HepG2 (cell line): ENCODE measurements around the gene RTEL1. TPM values are rescaled to one million over a fixed set of nuclear protein-coding genes. Genes with fewer than 3 reads are reported as not detected.

Experiments
- ATAC-seq: fragments of 200-7000 bp; cut with Tn5 transposase; 3 replicates; pipeline ENCODE4 v1.9.1; 2020; ENCODE audit warnings: mild to moderate bottlenecking, moderate library complexity
- BruUV-seq: library from RNA; stranded (reverse); fragments of 400-500 nt; replicated peaks from 2 replicates; lab custom pipeline; 2021; lab: Mats Ljungman, UMichigan
- CTCF ChIA-PET: fragments of 300-600 bp; formaldehyde crosslinking; extraction: SDS; loops from one replicate; lab custom pipeline; 2021; ENCODE audit warnings: low total read pairs, inconsistent platforms, low intra/inter-chr PET ratio; lab: Yijun Ruan, JAX
- POLR2A ChIA-PET: fragments of 350-600 bp; sonication (Branson Sonifier 250); formaldehyde crosslinking; loops from one replicate; lab custom pipeline; 2020; ENCODE audit warnings: antibody characterized with exemption, inconsistent platforms; lab: Yijun Ruan, JAX
- DNase-seq: peaks from one replicate; pipeline ENCODE4 v3.0.0-alpha.2; 2015; ENCODE audit warnings: low spot score
- FAIRE-seq: peaks from 3 replicates; lab custom pipeline; 2011; peaks lifted over from hg19 to GRCh38; lab: Jason Lieb, UNC
- H2AFZ ChIP-seq: one replicate; pipeline ENCODE4 v1.6.1; 2011; ENCODE audit warnings: low read length, inconsistent platforms
- H3K27ac ChIP-seq: fragments of 300-600 bp; 3 replicates; pipeline ENCODE4 v1.8.0; 2011; ENCODE audit warnings: mixed run types, mild to moderate bottlenecking, mixed read lengths, low read length, inconsistent platforms; ENCODE audit not compliant: insufficient read depth; ENCODE audit errors: extremely low read length
- H3K27me3 ChIP-seq, 2 experiments: fragments of 200-600 bp in 1 of 2; 2 replicates in 1 of 2; 3 replicates in 1 of 2; pipeline versions ENCODE4 v1.6.0 to v1.8.0; 2011; ENCODE audit warnings: low read length in 2 of 2, mild to moderate bottlenecking in 2 of 2, moderate library complexity in 2 of 2, inconsistent platforms in 1 of 2; ENCODE audit not compliant: insufficient read depth in 2 of 2, control insufficient read depth in 1 of 2
- H3K36me3 ChIP-seq, 2 experiments: fragments of 200-600 bp in 1 of 2; replicated peaks in 1 of 2; 2 replicates in 1 of 2; 3 replicates in 1 of 2; pipeline versions ENCODE4 v1.5.1 to v1.8.0; 2011; ENCODE audit warnings: low read length in 2 of 2, inconsistent platforms in 1 of 2; ENCODE audit not compliant: insufficient read depth in 2 of 2, control insufficient read depth in 1 of 2
- H3K4me1 ChIP-seq: 2 replicates; pipeline ENCODE4 v1.5.1; 2012; ENCODE audit warnings: low read length, inconsistent platforms; ENCODE audit not compliant: insufficient read depth
- H3K4me2 ChIP-seq: 2 replicates; pipeline ENCODE4 v1.6.0; 2011; ENCODE audit warnings: low read depth, low read length, inconsistent platforms
- H3K4me3 ChIP-seq, 3 experiments: fragments of 200-600 bp in 1 of 3; sonication (generic), shearing (Covaris generic) in 1 of 3; replicated peaks in 1 of 3; 2 replicates each; pipeline ENCODE4 v1.5.1; 2011 to 2016; ENCODE audit warnings: low read length in 3 of 3, inconsistent platforms in 2 of 3, low read depth in 2 of 3, mild to moderate bottlenecking in 2 of 3, control low read depth in 1 of 3, mixed read lengths in 1 of 3; ENCODE audit not compliant: insufficient read depth in 1 of 3
- H3K79me2 ChIP-seq: one replicate; pipeline ENCODE4 v1.6.1; 2011; ENCODE audit warnings: low read length, inconsistent platforms; ENCODE audit not compliant: insufficient read depth
- H3K9ac ChIP-seq: 2 replicates; pipeline ENCODE4 v1.6.0; 2011; ENCODE audit warnings: mild to moderate bottlenecking, low read depth, low read length, inconsistent platforms; ENCODE audit not compliant: insufficient read depth
- H3K9me3 ChIP-seq: 2 replicates; pipeline ENCODE4 v1.5.1; 2012; ENCODE audit warnings: mild to moderate bottlenecking, low read length
- H4K20me1 ChIP-seq: 2 replicates; pipeline ENCODE4 v1.6.0; 2011; ENCODE audit warnings: inconsistent platforms, mild to moderate bottlenecking, low read length, moderate library complexity; ENCODE audit not compliant: insufficient read depth
- CBX5 ChIP-seq: sonication (generic); formaldehyde crosslinking; IDR thresholded peaks from 2 replicates; pipeline ENCODE4 v1.4.0; 2020; ENCODE audit warnings: missing genetic modification reagents, borderline replicate concordance
- FOXO4 ChIP-seq: sonication (generic); formaldehyde crosslinking; conservative IDR thresholded peaks from 2 replicates; pipeline ENCODE4 v1.8.1; 2023; ENCODE audit warnings: missing genetic modification reagents
- HES4 ChIP-seq: sonication (generic); formaldehyde crosslinking; IDR thresholded peaks from 2 replicates; pipeline ENCODE4 v1.9.0; 2021; ENCODE audit warnings: mild to moderate bottlenecking, missing genetic modification reagents, borderline replicate concordance
- MAF1 ChIP-seq: sonication (generic); formaldehyde crosslinking; IDR thresholded peaks from 2 replicates; pipeline ENCODE4 v1.5.0; 2020; ENCODE audit warnings: missing genetic modification reagents, borderline replicate concordance
- ZFP36L1 ChIP-seq: sonication (generic); formaldehyde crosslinking; IDR thresholded peaks from 2 replicates; pipeline ENCODE4 v1.8.0; 2022; ENCODE audit warnings: mild to moderate bottlenecking, missing genetic modification reagents, moderate library complexity
- ZMYM3 ChIP-seq: sonication (generic); formaldehyde crosslinking; IDR thresholded peaks from 2 replicates; pipeline ENCODE4 v1.5.1; 2020; ENCODE audit warnings: mild to moderate bottlenecking, missing genetic modification reagents
- WGBS: methylation state at CpG from one replicate; pipeline ENCODE4 v1.1.6; 2017; ENCODE audit warnings: low lambda C conversion rate; 5-methylcytosine and 5-hydroxymethylcytosine counted together
- in situ Hi-C: cut with HindIII; loops from 2 replicates; pipeline ENCODE4 v1.10.0; 2017; ENCODE audit warnings: low pct_unique_long_range_greater_than_20kb; ENCODE audit not compliant: extremely low pct_ligation_motif_present
- intact Hi-C: fragments of 100-400 bp; cut with micrococcal nuclease; formaldehyde crosslinking; loops from one replicate; pipeline ENCODE4 v1.10.0; 2022; ENCODE audit not compliant: unreplicated experiment
- polyA plus RNA-seq, 8 experiments: library from polyadenylated mRNA; depleted of rRNA in 3 of 8; stranded (reverse) in 7 of 8; unstranded in 1 of 8; fragments of >200 nt; fragmentation: Illumina TruSeq in 4 of 8; extraction: Trizol in 4 of 8; gene quantifications; 2 replicates each; pipeline versions ENCODE4 v1.2.1 to v1.2.3, GENCODE V29; 2011 to 2016; ENCODE audit warnings: low read depth in 4 of 8, missing spikeins in 1 of 8, mixed read lengths in 1 of 8; ENCODE audit not compliant: insufficient read depth in 1 of 8
- total RNA-seq, 5 experiments: library from RNA; depleted of rRNA; stranded (reverse); fragments of >200 nt; fragmentation: Illumina TruSeq; extraction: Trizol; gene quantifications; 2 replicates each; pipeline ENCODE4 v1.2.3, GENCODE V29; 2016; ENCODE audit warnings: low read depth in 1 of 5
- TF ChIP-seq, protein P1 (sequence below): sonication (generic); formaldehyde crosslinking; IDR thresholded peaks from 2 replicates; pipeline ENCODE4 v1.4.0; 2020; ENCODE audit warnings: missing genetic modification reagents
- TF ChIP-seq, protein P2 (sequence below): sonication (generic); formaldehyde crosslinking; IDR thresholded peaks from 2 replicates; pipeline ENCODE4 v1.4.0; 2020; ENCODE audit warnings: mild to moderate bottlenecking, missing genetic modification reagents

RTEL1 gene
- total and polyA plus RNA-seq, 2 of the 13 experiments (the other 11 are each of a cell fraction or from before 2014, with no cell fraction given), result 21.8 to 36.4 TPM

- in situ Hi-C loops (no loop called here), intact Hi-C loops (no loop called here)
- DNase-seq, result no peak
- Histone ChIP-seq H3K27ac (no peak overlapping the region), H3K79me2 (peaks cover 9% of the 10 kb centered on the region), H3K27me3 (no peaks in the 10 kb centered on the region), H3K36me3 (peaks cover 41 to 68% of the 10 kb centered on the region in 2 experiments), H4K20me1 (no peaks in the 10 kb centered on the region), H3K9ac (no peak overlapping the region), H3K4me3 (no peak overlapping the region), H2AFZ (no peak overlapping the region), H3K9me3 (no peaks in the 10 kb centered on the region), H3K4me2 (no peak overlapping the region), H3K4me1 (peaks cover 15% of the 10 kb centered on the region)
- WGBS, result 97% methylated on average over 16 of the region's 22 CpGs
- CTCF ChIA-PET, result no interaction called here
- TF ChIP-seq, protein P1, sequence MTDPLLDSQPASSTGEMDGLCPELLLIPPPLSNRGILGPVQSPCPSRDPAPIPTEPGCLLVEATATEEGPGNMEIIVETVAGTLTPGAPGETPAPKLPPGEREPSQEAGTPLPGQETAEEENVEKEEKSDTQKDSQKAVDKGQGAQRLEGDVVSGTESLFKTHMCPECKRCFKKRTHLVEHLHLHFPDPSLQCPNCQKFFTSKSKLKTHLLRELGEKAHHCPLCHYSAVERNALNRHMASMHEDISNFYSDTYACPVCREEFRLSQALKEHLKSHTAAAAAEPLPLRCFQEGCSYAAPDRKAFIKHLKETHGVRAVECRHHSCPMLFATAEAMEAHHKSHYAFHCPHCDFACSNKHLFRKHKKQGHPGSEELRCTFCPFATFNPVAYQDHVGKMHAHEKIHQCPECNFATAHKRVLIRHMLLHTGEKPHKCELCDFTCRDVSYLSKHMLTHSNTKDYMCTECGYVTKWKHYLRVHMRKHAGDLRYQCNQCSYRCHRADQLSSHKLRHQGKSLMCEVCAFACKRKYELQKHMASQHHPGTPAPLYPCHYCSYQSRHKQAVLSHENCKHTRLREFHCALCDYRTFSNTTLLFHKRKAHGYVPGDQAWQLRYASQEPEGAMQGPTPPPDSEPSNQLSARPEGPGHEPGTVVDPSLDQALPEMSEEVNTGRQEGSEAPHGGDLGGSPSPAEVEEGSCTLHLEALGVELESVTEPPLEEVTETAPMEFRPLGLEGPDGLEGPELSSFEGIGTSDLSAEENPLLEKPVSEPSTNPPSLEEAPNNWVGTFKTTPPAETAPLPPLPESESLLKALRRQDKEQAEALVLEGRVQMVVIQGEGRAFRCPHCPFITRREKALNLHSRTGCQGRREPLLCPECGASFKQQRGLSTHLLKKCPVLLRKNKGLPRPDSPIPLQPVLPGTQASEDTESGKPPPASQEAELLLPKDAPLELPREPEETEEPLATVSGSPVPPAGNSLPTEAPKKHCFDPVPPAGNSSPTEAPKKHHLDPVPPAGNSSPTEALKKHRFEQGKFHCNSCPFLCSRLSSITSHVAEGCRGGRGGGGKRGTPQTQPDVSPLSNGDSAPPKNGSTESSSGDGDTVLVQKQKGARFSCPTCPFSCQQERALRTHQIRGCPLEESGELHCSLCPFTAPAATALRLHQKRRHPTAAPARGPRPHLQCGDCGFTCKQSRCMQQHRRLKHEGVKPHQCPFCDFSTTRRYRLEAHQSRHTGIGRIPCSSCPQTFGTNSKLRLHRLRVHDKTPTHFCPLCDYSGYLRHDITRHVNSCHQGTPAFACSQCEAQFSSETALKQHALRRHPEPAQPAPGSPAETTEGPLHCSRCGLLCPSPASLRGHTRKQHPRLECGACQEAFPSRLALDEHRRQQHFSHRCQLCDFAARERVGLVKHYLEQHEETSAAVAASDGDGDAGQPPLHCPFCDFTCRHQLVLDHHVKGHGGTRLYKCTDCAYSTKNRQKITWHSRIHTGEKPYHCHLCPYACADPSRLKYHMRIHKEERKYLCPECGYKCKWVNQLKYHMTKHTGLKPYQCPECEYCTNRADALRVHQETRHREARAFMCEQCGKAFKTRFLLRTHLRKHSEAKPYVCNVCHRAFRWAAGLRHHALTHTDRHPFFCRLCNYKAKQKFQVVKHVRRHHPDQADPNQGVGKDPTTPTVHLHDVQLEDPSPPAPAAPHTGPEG (CRISPR knock-in tag), result no peak
- TF ChIP-seq ZMYM3 (CRISPR knock-in tag) (no peak), ZFP36L1 (no peak), MAF1 (CRISPR knock-in tag) (no peak), HES4 (CRISPR knock-in tag) (no peak), FOXO4 (CRISPR knock-in tag) (0 out of 2 replicates have a peak, but pooled peaks have one; percentile 46), CBX5 (CRISPR knock-in tag) (no peak)
- TF ChIP-seq, protein P2, sequence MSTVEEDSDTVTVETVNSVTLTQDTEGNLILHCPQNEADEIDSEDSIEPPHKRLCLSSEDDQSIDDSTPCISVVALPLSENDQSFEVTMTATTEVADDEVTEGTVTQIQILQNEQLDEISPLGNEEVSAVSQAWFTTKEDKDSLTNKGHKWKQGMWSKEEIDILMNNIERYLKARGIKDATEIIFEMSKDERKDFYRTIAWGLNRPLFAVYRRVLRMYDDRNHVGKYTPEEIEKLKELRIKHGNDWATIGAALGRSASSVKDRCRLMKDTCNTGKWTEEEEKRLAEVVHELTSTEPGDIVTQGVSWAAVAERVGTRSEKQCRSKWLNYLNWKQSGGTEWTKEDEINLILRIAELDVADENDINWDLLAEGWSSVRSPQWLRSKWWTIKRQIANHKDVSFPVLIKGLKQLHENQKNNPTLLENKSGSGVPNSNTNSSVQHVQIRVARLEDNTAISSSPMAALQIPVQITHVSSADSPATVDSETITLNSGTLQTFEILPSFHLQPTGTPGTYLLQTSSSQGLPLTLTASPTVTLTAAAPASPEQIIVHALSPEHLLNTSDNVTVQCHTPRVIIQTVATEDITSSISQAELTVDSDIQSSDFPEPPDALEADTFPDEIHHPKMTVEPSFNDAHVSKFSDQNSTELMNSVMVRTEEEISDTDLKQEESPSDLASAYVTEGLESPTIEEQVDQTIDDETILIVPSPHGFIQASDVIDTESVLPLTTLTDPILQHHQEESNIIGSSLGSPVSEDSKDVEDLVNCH (CRISPR knock-in tag), result no peak
- POLR2A ChIA-PET, result no interaction called here
- no TSS peak for BruUV-seq
- FAIRE-seq, result no peak
- ATAC-seq, result no peak; the same call in 2 of the 3 replicates
Measured at GRCh38 chr20:63664143-63664851, 6.2 kb downstream of the RTEL1 start.
